SK-N-SH (cell line): ENCODE data around the gene RADIL.

Experiments
- CHD2 ChIP-seq: fragments of 150-350 bp; IDR thresholded peaks from 2 replicates; pipeline ENCODE4 v1.6.1; 2018; ENCODE audit warnings: low read length; ENCODE audit not compliant: partially characterized antibody
- FOXJ3 ChIP-seq: sonication (generic); formaldehyde crosslinking; IDR thresholded peaks from 2 replicates; pipeline ENCODE4 v1.5.1; 2020; ENCODE audit warnings: mild to moderate bottlenecking, missing genetic modification reagents
- FOXM1 ChIP-seq: IDR thresholded peaks from 2 replicates; pipeline ENCODE4 v1.4.0; 2012; ENCODE audit warnings: low read depth, mild to moderate bottlenecking
- MXI1 ChIP-seq: IDR thresholded peaks from 2 replicates; pipeline ENCODE4 v1.6.1; 2012; ENCODE audit warnings: mild to moderate bottlenecking, low read depth, low read length, improper control_type of control experiment
- NFIC ChIP-seq: IDR thresholded peaks from 2 replicates; pipeline ENCODE4 v1.4.0; 2012; ENCODE audit warnings: borderline replicate concordance
- TF ChIP-seq, protein P1 (sequence below): fragments of 200-600 bp; sonication (generic); IDR thresholded peaks from 2 replicates; pipeline ENCODE4 v1.6.1; 2017; ENCODE audit warnings: antibody characterized with exemption, mild to moderate bottlenecking, moderate library complexity
- TF ChIP-seq, protein P2 (sequence below): IDR thresholded peaks from 2 replicates; pipeline ENCODE4 v1.4.0; 2012; ENCODE audit warnings: low read depth, borderline replicate concordance
- TF ChIP-seq, protein P3 (sequence below): IDR thresholded peaks from 2 replicates; pipeline ENCODE4 v1.4.0; 2012; ENCODE audit warnings: low read depth

DNA sequence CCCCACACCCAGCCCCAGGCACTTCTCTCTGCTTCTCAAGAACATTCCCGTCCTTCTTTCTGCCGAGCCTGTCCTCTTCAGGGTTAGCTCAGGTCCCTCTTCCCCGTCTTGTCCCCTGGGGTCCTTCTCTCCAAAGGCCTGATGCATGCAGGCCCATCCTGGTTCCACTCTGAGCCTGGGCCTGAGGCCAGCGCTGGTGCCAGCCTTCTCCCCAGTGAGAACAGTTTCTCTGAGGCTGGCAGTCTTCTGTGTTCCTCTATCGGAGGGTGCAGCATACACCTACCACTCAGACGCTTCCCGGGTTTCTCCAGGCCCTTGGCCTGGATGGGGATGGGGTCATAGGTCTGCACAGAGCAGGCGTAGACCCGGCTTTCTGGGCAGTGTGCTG lies 93.4 kb downstream of the RADIL start:
- TF ChIP-seq, protein P1, sequence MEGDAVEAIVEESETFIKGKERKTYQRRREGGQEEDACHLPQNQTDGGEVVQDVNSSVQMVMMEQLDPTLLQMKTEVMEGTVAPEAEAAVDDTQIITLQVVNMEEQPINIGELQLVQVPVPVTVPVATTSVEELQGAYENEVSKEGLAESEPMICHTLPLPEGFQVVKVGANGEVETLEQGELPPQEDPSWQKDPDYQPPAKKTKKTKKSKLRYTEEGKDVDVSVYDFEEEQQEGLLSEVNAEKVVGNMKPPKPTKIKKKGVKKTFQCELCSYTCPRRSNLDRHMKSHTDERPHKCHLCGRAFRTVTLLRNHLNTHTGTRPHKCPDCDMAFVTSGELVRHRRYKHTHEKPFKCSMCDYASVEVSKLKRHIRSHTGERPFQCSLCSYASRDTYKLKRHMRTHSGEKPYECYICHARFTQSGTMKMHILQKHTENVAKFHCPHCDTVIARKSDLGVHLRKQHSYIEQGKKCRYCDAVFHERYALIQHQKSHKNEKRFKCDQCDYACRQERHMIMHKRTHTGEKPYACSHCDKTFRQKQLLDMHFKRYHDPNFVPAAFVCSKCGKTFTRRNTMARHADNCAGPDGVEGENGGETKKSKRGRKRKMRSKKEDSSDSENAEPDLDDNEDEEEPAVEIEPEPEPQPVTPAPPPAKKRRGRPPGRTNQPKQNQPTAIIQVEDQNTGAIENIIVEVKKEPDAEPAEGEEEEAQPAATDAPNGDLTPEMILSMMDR: no peak
- no peak for TF ChIP-seq CHD2
- TF ChIP-seq FOXM1: no peak
- no peak for TF ChIP-seq MXI1
- TF ChIP-seq, protein P2, sequence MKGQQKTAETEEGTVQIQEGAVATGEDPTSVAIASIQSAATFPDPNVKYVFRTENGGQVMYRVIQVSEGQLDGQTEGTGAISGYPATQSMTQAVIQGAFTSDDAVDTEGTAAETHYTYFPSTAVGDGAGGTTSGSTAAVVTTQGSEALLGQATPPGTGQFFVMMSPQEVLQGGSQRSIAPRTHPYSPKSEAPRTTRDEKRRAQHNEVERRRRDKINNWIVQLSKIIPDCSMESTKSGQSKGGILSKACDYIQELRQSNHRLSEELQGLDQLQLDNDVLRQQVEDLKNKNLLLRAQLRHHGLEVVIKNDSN: no peak
- TF ChIP-seq NFIC: no peak
- TF ChIP-seq, protein P3, sequence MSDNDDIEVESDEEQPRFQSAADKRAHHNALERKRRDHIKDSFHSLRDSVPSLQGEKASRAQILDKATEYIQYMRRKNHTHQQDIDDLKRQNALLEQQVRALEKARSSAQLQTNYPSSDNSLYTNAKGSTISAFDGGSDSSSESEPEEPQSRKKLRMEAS: no peak
- TF ChIP-seq FOXJ3: no peak
